Measurements from ENCODE around the gene LRRC28. TPM values are rescaled to one million over a fixed set of nuclear protein-coding genes. Genes with fewer than 3 reads are reported as not detected.

LRRC28 gene
- total and polyA plus RNA-seq, 4 donors, result 7.7 to 66.1 (median 13.0) TPM

DNA sequence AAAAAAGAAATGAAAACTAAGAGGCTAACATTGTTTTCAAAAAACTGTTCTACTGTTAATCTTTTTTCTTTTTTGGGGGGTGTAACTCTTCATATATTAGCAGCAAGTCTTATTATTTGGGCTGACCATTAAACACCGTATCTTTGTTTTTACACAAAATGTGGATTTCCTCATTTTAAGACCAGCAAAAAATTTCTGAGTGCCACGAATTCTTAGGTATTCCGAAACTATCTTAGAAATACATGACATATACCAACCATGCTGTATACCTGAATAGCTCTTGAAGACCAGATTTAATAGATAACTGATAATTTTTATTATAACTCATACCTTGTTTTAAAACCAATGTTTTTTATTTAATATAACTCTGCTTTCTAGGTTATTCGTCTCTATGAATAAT, 1.3 kb upstream of the LRRC28 start:
- peak overlapping the region in 1 of 2 donors; percentile 99 for H3K9ac ChIP-seq (ENCODE audit: insufficient read depth in 1 of 2, low read length in 2 of 2)
- no peak overlapping the region for H3K4me3 ChIP-seq
- ATAC-seq (ENCODE audit: insufficient read depth, low FRiP score) (no peak), DNase-seq (peak in 1 of 3 donors; percentile 29)
- peak overlapping the region in 1 of 2 donors; percentile 99 for H3K27ac ChIP-seq (ENCODE audit: low read depth in 1 of 2, low read length in 1 of 2)
- no peaks in the 10 kb centered on the region for H3K27me3 ChIP-seq (ENCODE audit: control insufficient read depth in 3 of 3, insufficient read depth in 3 of 3, low read length in 2 of 3)
- WGBS, 2 donors, result 41 to 47% methylated on average over 4 of the region's 4 CpGs
- H3K4me1 ChIP-seq (ENCODE audit: control insufficient read depth in 5 of 5, insufficient read depth in 5 of 5, low read length in 5 of 5), result peaks cover 2 to 27% (median 6%) of the 10 kb centered on the region in 5 donors
- TF ChIP-seq CTCF (IDR thresholded peaks at IDR 0.05; ENCODE audit: control extremely low read depth, extremely low read depth), result no peak
- H3K36me3 ChIP-seq (ENCODE audit: control insufficient read depth in 4 of 4, insufficient read depth in 4 of 4, low read length in 4 of 4), result peaks cover 0 to 2% (median under 1%) of the 10 kb centered on the region in 4 donors
- H3K9me3 ChIP-seq (ENCODE audit: control insufficient read depth in 4 of 4, insufficient read depth in 3 of 4, low read length in 3 of 4), result peaks cover 0 to 1% (median 0%) of the 10 kb centered on the region in 4 donors

- DNase-seq (no peak), ATAC-seq (ENCODE audit: insufficient read depth, low FRiP score) (no peak)
- Histone ChIP-seq H3K27me3 (ENCODE audit: control insufficient read depth in 3 of 3, insufficient read depth in 3 of 3, low read length in 2 of 3) (no peaks in the 10 kb centered on the region), H3K4me3 (peak overlapping the region; percentile 68), H3K36me3 (ENCODE audit: control insufficient read depth in 4 of 4, insufficient read depth in 4 of 4, low read length in 4 of 4) (peaks cover 0 to 2% (median 0%) of the 10 kb centered on the region in 4 donors), H3K27ac (ENCODE audit: low read depth in 1 of 2, low read length in 1 of 2) (peak overlapping the region; percentile 96 to 99), H3K9me3 (ENCODE audit: control insufficient read depth in 4 of 4, insufficient read depth in 3 of 4, low read length in 3 of 4) (peaks cover 0 to 1% (median 0%) of the 10 kb centered on the region in 4 donors), H3K9ac (ENCODE audit: insufficient read depth in 1 of 2, low read length in 2 of 2) (peak overlapping the region; percentile 81 to 99), H3K4me1 (ENCODE audit: control insufficient read depth in 5 of 5, insufficient read depth in 5 of 5, low read length in 5 of 5) (peaks cover 2 to 27% (median 6%) of the 10 kb centered on the region in 5 donors)
- 29 to 32% methylated on average over 7 of the region's 7 CpGs for WGBS, 2 donors
- TF ChIP-seq CTCF (IDR thresholded peaks at IDR 0.05; ENCODE audit: control extremely low read depth, extremely low read depth), result no peak
Observed at GRCh38 chr15:99250494-99250856, 806 bp upstream of the LRRC28 start.

- Histone ChIP-seq H3K9me3 (ENCODE audit: control insufficient read depth in 4 of 4, insufficient read depth in 3 of 4, low read length in 3 of 4) (peaks cover 0 to 1% (median 0%) of the 10 kb centered on the region in 4 donors), H3K4me1 (ENCODE audit: control insufficient read depth in 5 of 5, insufficient read depth in 5 of 5, low read length in 5 of 5) (peaks cover 2 to 27% (median 6%) of the 10 kb centered on the region in 5 donors), H3K9ac (ENCODE audit: insufficient read depth in 1 of 2, low read length in 2 of 2) (peak overlapping the region in 1 of 2 donors; percentile 87), H3K27ac (ENCODE audit: low read depth in 1 of 2, low read length in 1 of 2) (no peak overlapping the region), H3K4me3 (no peak overlapping the region), H3K36me3 (ENCODE audit: control insufficient read depth in 4 of 4, insufficient read depth in 4 of 4, low read length in 4 of 4) (peaks cover 0 to 2% (median 0%) of the 10 kb centered on the region in 4 donors), H3K27me3 (ENCODE audit: control insufficient read depth in 3 of 3, insufficient read depth in 3 of 3, low read length in 2 of 3) (no peaks in the 10 kb centered on the region)
- DNase-seq (no peak), ATAC-seq (ENCODE audit: insufficient read depth, low FRiP score) (no peak)
- WGBS, 2 donors, result 79 to 80% methylated on average over 7 of the region's 7 CpGs
- no peak for TF ChIP-seq CTCF (IDR thresholded peaks at IDR 0.05; ENCODE audit: control extremely low read depth, extremely low read depth)
Observed at GRCh38 chr15:99252326-99252725, 1.0 kb downstream of the LRRC28 start.
